Smooth muscle cell (in vitro differentiated cells): ENCODE measurements around the gene SMARCC2. TPM values are rescaled to one million over a fixed set of nuclear protein-coding genes. Genes with fewer than 3 reads are reported as not detected.

Experiments used
- DNase-seq: peaks from one replicate; lab custom pipeline; 2025; ENCODE audit not compliant: unreplicated experiment; lab: John Stamatoyannopoulos, UW
- H2AFZ ChIP-seq: fragments of 200-600 bp; sonication (generic); 2 replicates; pipeline ENCODE4 v1.6.0; 2016; ENCODE audit warnings: antibody characterized with exemption, low read depth, mild to moderate bottlenecking
- H3F3A ChIP-seq: fragments of 200-600 bp; sonication (generic); 2 replicates; pipeline ENCODE4 v1.6.0; 2017; ENCODE audit warnings: antibody characterized with exemption, low read depth
- H3K27ac ChIP-seq: fragments of 200-600 bp; sonication (generic); 2 replicates; pipeline ENCODE4 v1.5.1; 2016; ENCODE audit warnings: low read depth, mild to moderate bottlenecking
- H3K27me3 ChIP-seq: fragments of 200-600 bp; sonication (generic); 2 replicates; pipeline ENCODE4 v1.6.1; 2016; ENCODE audit warnings: low read depth, mild to moderate bottlenecking
- H3K36me3 ChIP-seq: fragments of 200-600 bp; sonication (generic); 2 replicates; pipeline ENCODE4 v1.5.1; 2016; ENCODE audit warnings: low read depth
- H3K4me1 ChIP-seq: fragments of 200-600 bp; sonication (generic); 2 replicates; pipeline ENCODE4 v1.5.1; 2016; ENCODE audit warnings: low read depth
- H3K4me2 ChIP-seq: fragments of 200-600 bp; sonication (generic); 2 replicates; pipeline ENCODE4 v1.6.0; 2016; ENCODE audit warnings: mild to moderate bottlenecking
- H3K4me3 ChIP-seq: fragments of 200-600 bp; sonication (generic); 2 replicates; pipeline ENCODE4 v1.5.1; 2016; ENCODE audit warnings: mild to moderate bottlenecking
- H3K79me2 ChIP-seq: fragments of 200-600 bp; sonication (generic); 2 replicates; pipeline ENCODE4 v1.6.0; 2016; ENCODE audit warnings: low read depth, mild to moderate bottlenecking
- H3K9ac ChIP-seq: fragments of 200-600 bp; sonication (generic); 2 replicates; pipeline ENCODE4 v1.6.0; 2016; ENCODE audit warnings: low read depth
- H3K9me3 ChIP-seq: fragments of 200-600 bp; sonication (generic); replicated peaks from 2 replicates; pipeline ENCODE4 v1.5.1; 2016; ENCODE audit warnings: low read depth
- H4K20me1 ChIP-seq: fragments of 200-600 bp; sonication (generic); 2 replicates; pipeline ENCODE4 v1.6.0; 2016; ENCODE audit warnings: low read depth
- CTCF ChIP-seq: fragments of 200-600 bp; sonication (generic); IDR thresholded peaks from 2 replicates; pipeline ENCODE4 v1.5.1; 2017; ENCODE audit warnings: borderline replicate concordance, mild to moderate bottlenecking, antibody characterized with exemption; ENCODE audit not compliant: insufficient read depth, poor library complexity, severe bottlenecking
- WGBS: methylation state at CpG from one replicate; pipeline ENCODE4 v1.1.7; 2016; ENCODE audit warnings: low lambda C conversion rate; 5-methylcytosine and 5-hydroxymethylcytosine counted together
- polyA plus RNA-seq: library from polyadenylated mRNA; unstranded; fragments of >200 nt; fragmentation: Nextera tagmentation; extraction: Ambion mirVana; gene quantifications from 2 replicates; pipeline ENCODE4 v1.2.1, GENCODE V29; 2016
- total RNA-seq: library from RNA; depleted of rRNA; stranded (reverse); fragments of >200 nt; gene quantifications from 2 replicates; pipeline ENCODE4 v1.2.3, GENCODE V29; 2014

Gene SMARCC2
- total RNA-seq (28.2 and 43.8 TPM in 2 replicates), polyA plus RNA-seq (32.2 and 39.2 TPM in 2 replicates)

DNA sequence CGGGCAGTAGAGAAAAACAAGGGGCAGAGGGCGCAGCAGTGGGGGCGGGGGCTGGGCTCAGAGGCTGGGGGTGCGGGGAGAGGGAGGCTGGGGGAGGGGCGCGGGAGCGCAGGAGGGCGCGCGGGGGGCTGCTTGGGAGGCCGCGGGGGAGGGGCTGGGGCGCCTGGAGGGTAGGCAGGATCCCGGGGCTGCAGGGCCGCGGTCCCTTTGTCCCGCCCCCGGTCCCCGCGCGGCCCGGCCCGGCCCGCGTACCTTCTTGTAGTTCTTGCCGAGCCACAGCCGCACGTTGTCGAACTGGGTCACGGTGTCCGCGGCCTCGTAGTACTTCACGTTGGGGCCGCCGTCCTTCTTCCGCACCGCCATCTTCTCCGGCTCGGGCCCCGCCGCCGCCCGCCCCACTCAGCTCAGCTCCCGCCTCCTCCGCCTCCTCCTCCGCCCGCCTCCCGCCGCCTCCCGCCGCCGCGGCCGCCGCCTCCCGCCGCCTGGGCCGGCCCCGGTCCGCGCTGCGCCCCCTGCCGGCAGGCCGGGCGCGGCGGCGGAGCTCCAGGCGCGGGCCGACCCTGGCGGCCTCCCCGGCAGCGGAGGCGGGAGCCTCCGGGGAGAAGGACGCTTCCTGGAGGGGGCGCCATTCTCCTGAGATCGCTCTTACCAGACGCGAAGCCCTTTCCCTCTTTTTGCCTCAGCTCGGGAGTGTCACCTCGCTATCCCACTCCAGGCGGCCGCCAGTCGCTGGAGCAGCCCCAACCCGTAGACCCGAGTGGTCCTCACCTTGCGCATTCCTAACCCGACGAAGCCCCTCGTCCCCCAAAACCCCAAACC is at the start of gene SMARCC2:
Gene SMARCC2 (minus strand): TSS at position 385 of the 819 bp plus-strand sequence. CDS start 22 bp downstream, at position 363.
- Histone ChIP-seq H3K9me3 (no peaks in the 10 kb centered on the region), H3K27me3 (no peaks in the 10 kb centered on the region), H3K4me1 (peaks cover 7% of the 10 kb centered on the region), H3K4me3 (peak within 1 kb of the TSS; percentile 92), H3K36me3 (peaks cover 6% of the 10 kb centered on the region), H3F3A (peaks cover 3% of the 10 kb centered on the region), H3K27ac (peak within 1 kb of the TSS; percentile 75), H3K9ac (peak within 1 kb of the TSS; percentile 82), H3K4me2 (peak within 1 kb of the TSS; percentile 97), H4K20me1 (peaks cover 20% of the 10 kb centered on the region), H3K79me2 (peaks cover 31% of the 10 kb centered on the region), H2AFZ (peak within 1 kb of the TSS; percentile 96)
- peak; percentile 72 for DNase-seq
- 0% methylated on average over 26 of the region's 93 CpGs for WGBS
- peak; percentile 78 for TF ChIP-seq CTCF

GRCh38 chr12:56237552-56237951 is 48.3 kb upstream of the SMARCC2 start:
- H4K20me1 ChIP-seq, result peaks cover 48% of the 10 kb centered on the region
- WGBS, result 82% methylated on average over 11 of the region's 11 CpGs

GRCh38 chr12:56236985-56237384 is 47.7 kb upstream of the SMARCC2 start:
- peaks cover 43% of the 10 kb centered on the region for H4K20me1 ChIP-seq
- H3K27me3 ChIP-seq, result no peaks in the 10 kb centered on the region
- H3F3A ChIP-seq, result peaks cover 4% of the 10 kb centered on the region
- H3K27ac ChIP-seq, result no peak overlapping the region
- H3K4me3 ChIP-seq, result no peak overlapping the region
- no peak overlapping the region for H2AFZ ChIP-seq
- DNase-seq, result no peak
- H3K36me3 ChIP-seq, result no peaks in the 10 kb centered on the region
- no peak overlapping the region for H3K4me2 ChIP-seq
- no peaks in the 10 kb centered on the region for H3K4me1 ChIP-seq
- H3K9ac ChIP-seq, result no peak overlapping the region
- H3K79me2 ChIP-seq, result no peaks in the 10 kb centered on the region
- no peak for TF ChIP-seq CTCF
- WGBS, result 94% methylated on average over 5 of the region's 5 CpGs
- no peaks in the 10 kb centered on the region for H3K9me3 ChIP-seq

More at GRCh38 chr12:56237552-56237951, 48.3 kb upstream of the SMARCC2 start:
- Histone ChIP-seq H3K27ac (no peak overlapping the region), H3K9me3 (no peaks in the 10 kb centered on the region), H3K27me3 (no peaks in the 10 kb centered on the region), H2AFZ (no peak overlapping the region), H3K4me2 (no peak overlapping the region), H3F3A (peaks cover 4% of the 10 kb centered on the region), H3K4me3 (no peak overlapping the region), H3K36me3 (no peaks in the 10 kb centered on the region), H3K9ac (no peak overlapping the region), H3K4me1 (no peaks in the 10 kb centered on the region), H3K79me2 (no peaks in the 10 kb centered on the region)
- no peak for DNase-seq
- TF ChIP-seq CTCF, result no peak
